PC-3 (cell line): Measurements from ENCODE around the gene PCBP1.

Experiments used
- CTCF ChIP-seq: fragments of 300-600 bp; sonication (generic); conservative IDR thresholded peaks from 2 replicates; pipeline ENCODE4 v1.5.1; 2017; ENCODE audit warnings: antibody characterized with exemption, low read depth, mild to moderate bottlenecking, low read length
- EZH2 ChIP-seq: fragments of 300-600 bp; sonication (generic); IDR thresholded peaks from one replicate; pipeline ENCODE4 v1.6.1; 2017; ENCODE audit warnings: antibody characterized with exemption, mild to moderate bottlenecking, low read length; ENCODE audit not compliant: unreplicated experiment
- EZH2phosphoT487 ChIP-seq: fragments of 300-600 bp; sonication (generic); IDR thresholded peaks from 2 replicates; pipeline ENCODE4 v1.6.1; 2018; ENCODE audit warnings: mild to moderate bottlenecking, antibody characterized with exemption, low read length, borderline replicate concordance

GRCh38 chr2:70039366-70039765, 47.9 kb upstream of the PCBP1 start:
- TF ChIP-seq CTCF, result no peak
- no peak for TF ChIP-seq EZH2
- TF ChIP-seq EZH2phosphoT487, result no peak
